CD14-positive monocyte (primary cell): ENCODE measurements around the gene HMCN1. TPM values are rescaled to one million over a fixed set of nuclear protein-coding genes. Genes with fewer than 3 reads are reported as not detected.

ENCODE experiments used
- DNase-seq, 3 donors: peaks; one replicate each; pipeline ENCODE4 v3.0.0-alpha.2; 2011 to 2022
- H2AFZ ChIP-seq: 2 replicates; pipeline ENCODE4 v1.6.0; 2012; ENCODE audit warnings: mild to moderate bottlenecking, low read depth, low read length, inconsistent platforms; ENCODE audit not compliant: insufficient read depth, poor library complexity, severe bottlenecking
- H3K27ac ChIP-seq, 2 donors: 1 replicate in 1 of 2; 2 replicates in 1 of 2; pipeline ENCODE4 v1.5.1; 2012 to 2013; ENCODE audit warnings: low read length in 2 of 2, control low read depth in 1 of 2, inconsistent platforms in 1 of 2, low read depth in 1 of 2, mild to moderate bottlenecking in 1 of 2
- H3K27me3 ChIP-seq, 2 donors: one replicate each; pipeline versions ENCODE4 v1.6.0 to v1.6.1; 2011 to 2013; ENCODE audit warnings: low read length in 2 of 2; ENCODE audit not compliant: control insufficient read depth in 2 of 2, insufficient read depth in 2 of 2
- H3K36me3 ChIP-seq, 2 donors: replicated peaks in 1 of 2; 1 replicate in 1 of 2; 2 replicates in 1 of 2; pipeline versions ENCODE4 v1.5.1 to v1.6.1; 2012 to 2013; ENCODE audit warnings: low read length in 2 of 2, control low read depth in 1 of 2, inconsistent platforms in 1 of 2, mild to moderate bottlenecking in 1 of 2; ENCODE audit not compliant: insufficient read depth in 2 of 2, control insufficient read depth in 1 of 2
- H3K4me1 ChIP-seq, 2 donors: 1 replicate in 1 of 2; 2 replicates in 1 of 2; pipeline versions ENCODE4 v1.5.1 to v1.6.1; 2012 to 2013; ENCODE audit warnings: low read length in 2 of 2, control low read depth in 1 of 2, inconsistent platforms in 1 of 2, mild to moderate bottlenecking in 1 of 2, moderate library complexity in 1 of 2; ENCODE audit not compliant: insufficient read depth in 2 of 2, control insufficient read depth in 1 of 2
- H3K4me2 ChIP-seq: replicated peaks from 2 replicates; pipeline ENCODE3; 2012; ENCODE audit warnings: low read length, moderate library complexity, mild to moderate bottlenecking; ENCODE audit not compliant: poor library complexity, severe bottlenecking; ENCODE audit errors: extremely low read depth
- H3K4me3 ChIP-seq, 3 experiments: fragments of 200-600 bp in 1 of 3; sonication (generic) in 1 of 3; replicated peaks in 1 of 3; 1 replicate in 2 of 3; 2 replicates in 1 of 3; pipeline ENCODE4 v1.5.1; 2011 to 2013; ENCODE audit warnings: low read length in 3 of 3, mild to moderate bottlenecking in 3 of 3, control low read depth in 2 of 3, low read depth in 2 of 3, inconsistent platforms in 1 of 3, moderate library complexity in 1 of 3
- H3K79me2 ChIP-seq: 2 replicates; pipeline ENCODE4 v1.6.0; 2012; ENCODE audit warnings: mild to moderate bottlenecking, control low read depth, inconsistent platforms, low read length, moderate library complexity; ENCODE audit not compliant: insufficient read depth
- H3K9ac ChIP-seq: 2 replicates; pipeline ENCODE4 v1.6.0; 2017; ENCODE audit warnings: low read length, mild to moderate bottlenecking; ENCODE audit not compliant: insufficient read depth, poor library complexity, severe bottlenecking
- H3K9me3 ChIP-seq, 2 donors: replicated peaks in 1 of 2; 1 replicate in 1 of 2; 2 replicates in 1 of 2; pipeline versions ENCODE4 v1.5.1 to v1.6.1; 2012 to 2013; ENCODE audit warnings: low read length in 2 of 2, control low read depth in 1 of 2; ENCODE audit not compliant: control insufficient read depth in 1 of 2, insufficient read depth in 1 of 2
- H4K20me1 ChIP-seq: 2 replicates; pipeline ENCODE4 v1.6.0; 2012; ENCODE audit warnings: mild to moderate bottlenecking, low read length, control low read depth, moderate library complexity; ENCODE audit not compliant: insufficient read depth
- H3K27ac Mint-ChIP-seq, 7 donors: one replicate each; pipeline ENCODE4 v1.8.0; 2020; ENCODE audit warnings: mild to moderate bottlenecking in 7 of 7, mixed read lengths in 7 of 7, moderate library complexity in 6 of 7, inconsistent platforms in 2 of 7
- H3K27me3 Mint-ChIP-seq, 3 donors: one replicate each; pipeline ENCODE4 v1.8.0; 2021 to 2022; ENCODE audit warnings: low read depth in 3 of 3, mild to moderate bottlenecking in 3 of 3, mixed read lengths in 3 of 3, moderate library complexity in 3 of 3, inconsistent platforms in 1 of 3
- H3K36me3 Mint-ChIP-seq, 2 donors: one replicate each; pipeline ENCODE4 v1.8.0; 2020; ENCODE audit warnings: mixed read lengths in 2 of 2, inconsistent platforms in 1 of 2, mild to moderate bottlenecking in 1 of 2
- H3K4me1 Mint-ChIP-seq: one replicate; pipeline ENCODE4 v1.8.0; 2020; ENCODE audit warnings: mild to moderate bottlenecking, mixed read lengths
- H3K4me3 Mint-ChIP-seq, 2 donors: one replicate each; pipeline ENCODE4 v1.8.0; 2020; ENCODE audit warnings: mild to moderate bottlenecking in 2 of 2, mixed read lengths in 2 of 2, moderate library complexity in 1 of 2
- H3K9me3 Mint-ChIP-seq, 7 donors: one replicate each; pipeline ENCODE4 v1.8.0; 2020 to 2022; ENCODE audit warnings: mixed read lengths in 7 of 7, mild to moderate bottlenecking in 6 of 7, moderate library complexity in 6 of 7, inconsistent platforms in 2 of 7
- WGBS: methylation state at CpG from one replicate; pipeline ENCODE4 v1.1.5; 2013; ENCODE audit warnings: missing lambda C conversion rate; ENCODE audit not compliant: insufficient coverage; 5-methylcytosine and 5-hydroxymethylcytosine counted together
- intact Hi-C, 2 donors: fragments of 100-400 bp; cut with micrococcal nuclease; formaldehyde crosslinking; loops; one replicate each; pipeline versions ENCODE4 v1.15.0 to v1.15.1; 2023
- polyA plus RNA-seq, 3 donors: library from polyadenylated mRNA; depleted of rRNA in 1 of 3; unstranded in 2 of 3; stranded (reverse) in 1 of 3; fragments of 300-500 nt in 2 of 3; fragments of >200 nt in 1 of 3; fragmentation: Illumina TruSeq in 2 of 3; gene quantifications; 1 replicate in 2 of 3; 2 replicates in 1 of 3; pipeline ENCODE4 v1.2.3, GENCODE V29; 2012 to 2021
- TF ChIP-seq, protein P1 (sequence below): fragments of 200-600 bp; IDR thresholded peaks from one replicate; pipeline ENCODE4 v1.8.0; 2022; ENCODE audit warnings: antibody characterized with exemption, mild to moderate bottlenecking

HMCN1 gene
- polyA plus RNA-seq, 3 donors, result not detected

DNA sequence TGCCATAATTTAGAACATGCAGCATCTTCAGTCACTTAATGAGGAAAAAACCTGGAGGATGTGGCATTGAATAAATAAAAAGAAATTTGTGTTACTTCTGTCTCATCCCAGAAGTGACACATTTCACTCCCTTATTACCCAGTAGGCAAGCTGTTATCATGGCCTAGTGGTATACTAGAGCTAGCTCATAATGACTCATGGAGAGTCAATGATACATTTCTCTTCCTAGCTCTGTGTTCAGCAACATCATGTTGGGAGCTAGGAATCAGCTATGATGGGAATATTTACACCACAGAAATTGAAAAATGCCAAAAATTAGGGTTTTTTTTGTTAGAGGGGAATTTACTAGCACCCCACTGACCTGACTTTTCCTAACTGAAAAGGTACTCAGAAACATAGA is 182.7 kb downstream of the HMCN1 start:
- no peaks in the 10 kb centered on the region for H3K36me3 ChIP-seq
- H3K4me2 ChIP-seq, result no peak overlapping the region
- peaks cover 0 to 3% (median 0%) of the 10 kb centered on the region in 3 donors for H3K27me3 Mint-ChIP-seq
- no peak overlapping the region for H3K4me3 Mint-ChIP-seq
- H3K27ac Mint-ChIP-seq, result no peak overlapping the region
- H3K36me3 Mint-ChIP-seq, result no peaks in the 10 kb centered on the region
- H3K9ac ChIP-seq, result no peak overlapping the region
- TF ChIP-seq, protein P1, sequence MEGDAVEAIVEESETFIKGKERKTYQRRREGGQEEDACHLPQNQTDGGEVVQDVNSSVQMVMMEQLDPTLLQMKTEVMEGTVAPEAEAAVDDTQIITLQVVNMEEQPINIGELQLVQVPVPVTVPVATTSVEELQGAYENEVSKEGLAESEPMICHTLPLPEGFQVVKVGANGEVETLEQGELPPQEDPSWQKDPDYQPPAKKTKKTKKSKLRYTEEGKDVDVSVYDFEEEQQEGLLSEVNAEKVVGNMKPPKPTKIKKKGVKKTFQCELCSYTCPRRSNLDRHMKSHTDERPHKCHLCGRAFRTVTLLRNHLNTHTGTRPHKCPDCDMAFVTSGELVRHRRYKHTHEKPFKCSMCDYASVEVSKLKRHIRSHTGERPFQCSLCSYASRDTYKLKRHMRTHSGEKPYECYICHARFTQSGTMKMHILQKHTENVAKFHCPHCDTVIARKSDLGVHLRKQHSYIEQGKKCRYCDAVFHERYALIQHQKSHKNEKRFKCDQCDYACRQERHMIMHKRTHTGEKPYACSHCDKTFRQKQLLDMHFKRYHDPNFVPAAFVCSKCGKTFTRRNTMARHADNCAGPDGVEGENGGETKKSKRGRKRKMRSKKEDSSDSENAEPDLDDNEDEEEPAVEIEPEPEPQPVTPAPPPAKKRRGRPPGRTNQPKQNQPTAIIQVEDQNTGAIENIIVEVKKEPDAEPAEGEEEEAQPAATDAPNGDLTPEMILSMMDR, result no peak
- intact Hi-C loops, result no loop called here
- H3K79me2 ChIP-seq, result no peaks in the 10 kb centered on the region
- no peak overlapping the region for H3K27ac ChIP-seq
- no peaks in the 10 kb centered on the region for H3K27me3 ChIP-seq
- peaks cover 0 to 3% (median 0%) of the 10 kb centered on the region in 7 donors for H3K9me3 Mint-ChIP-seq
- no peak for DNase-seq
- no peaks in the 10 kb centered on the region for H3K4me1 Mint-ChIP-seq
- no peak overlapping the region for H3K4me3 ChIP-seq
- no peaks in the 10 kb centered on the region for H3K9me3 ChIP-seq
- no peaks in the 10 kb centered on the region for H4K20me1 ChIP-seq
- no peak overlapping the region for H2AFZ ChIP-seq
- no peaks in the 10 kb centered on the region for H3K4me1 ChIP-seq

DNA sequence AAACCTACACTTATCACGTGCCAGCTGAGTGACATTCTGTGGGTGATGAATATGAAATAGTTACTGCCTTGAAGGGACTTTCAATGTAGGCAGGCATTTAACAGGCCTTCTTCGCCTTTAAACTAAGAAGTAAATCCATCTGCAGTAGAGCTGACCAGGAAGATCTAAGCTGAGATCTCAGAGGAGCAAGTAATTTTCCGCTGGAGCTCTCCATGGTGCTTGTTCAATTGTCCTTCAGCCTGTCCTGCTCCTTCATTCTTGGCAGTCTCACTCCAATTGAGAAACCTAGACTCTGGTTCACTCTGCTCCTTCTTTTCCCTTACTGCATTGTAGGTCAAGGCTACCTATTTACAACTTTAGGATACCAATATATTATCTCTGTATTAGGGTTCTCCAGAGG is 183.5 kb downstream of the HMCN1 start:
- no peaks in the 10 kb centered on the region for H3K27me3 ChIP-seq
- 84% methylated on average over 2 of the region's 3 CpGs for WGBS
- TF ChIP-seq, protein P1, result no peak

More for the DNA sequence above, 183.5 kb downstream of the HMCN1 start:
- no peaks in the 10 kb centered on the region for H3K36me3 ChIP-seq
- H3K9me3 ChIP-seq, result no peaks in the 10 kb centered on the region
- Mint-ChIP-seq H3K27me3 (peaks cover 0 to 3% (median 0%) of the 10 kb centered on the region in 3 donors), H3K27ac (no peak overlapping the region), H3K36me3 (no peaks in the 10 kb centered on the region), H3K4me1 (no peaks in the 10 kb centered on the region), H3K4me3 (no peak overlapping the region), H3K9me3 (peaks cover 0 to 3% (median 0%) of the 10 kb centered on the region in 7 donors)
- no peak overlapping the region for H2AFZ ChIP-seq
- no peak overlapping the region for H3K4me2 ChIP-seq
- H3K4me3 ChIP-seq, result no peak overlapping the region
- H4K20me1 ChIP-seq, result no peaks in the 10 kb centered on the region
- intact Hi-C loops, result no loop called here
- no peaks in the 10 kb centered on the region for H3K79me2 ChIP-seq
- H3K27ac ChIP-seq, result no peak overlapping the region
- no peak for DNase-seq
- no peaks in the 10 kb centered on the region for H3K4me1 ChIP-seq
- no peak overlapping the region for H3K9ac ChIP-seq
